H1 (cell line): ENCODE results near the gene FGF21. TPM values are rescaled to one million over a fixed set of nuclear protein-coding genes. Genes with fewer than 3 reads are reported as not detected.

Experiments
- CTCF ChIA-PET: fragments of 300-600 bp; sonication (Branson Sonifier 250); formaldehyde crosslinking; loops from one replicate; lab custom pipeline; 2021; ENCODE audit not compliant: partially characterized antibody; lab: Charles Lee
- POLR2A ChIA-PET: fragments of 300-600 bp; sonication (Branson Sonifier 250); formaldehyde crosslinking; loops from one replicate; lab custom pipeline; 2021; ENCODE audit warnings: inconsistent platforms; ENCODE audit not compliant: partially characterized antibody; lab: Charles Lee
- DNase-seq, 2 experiments: peaks; one replicate each; pipeline versions ENCODE4 v3.0.0 to v3.0.0-alpha.2; 2010 to 2022; ENCODE audit warnings: low spot score in 2 of 2, low read depth in 1 of 2, mixed read lengths in 1 of 2
- FAIRE-seq: peaks from 2 replicates; lab custom pipeline; 2011; peaks lifted over from hg19 to GRCh38; lab: Jason Lieb, UNC
- H2AFZ ChIP-seq: 2 replicates; pipeline ENCODE4 v1.8.1; 2012; ENCODE audit warnings: low read length, inconsistent platforms
- H2AK5ac ChIP-seq: 2 replicates; pipeline ENCODE4 v1.6.1; 2013; ENCODE audit warnings: low read depth, low read length
- H2BK120ac ChIP-seq: replicated peaks from 2 replicates; pipeline ENCODE3; 2013; ENCODE audit warnings: low read depth, low read length, inconsistent platforms
- H2BK12ac ChIP-seq: 2 replicates; pipeline ENCODE4 v1.6.1; 2013; ENCODE audit warnings: low read depth, low read length
- H2BK15ac ChIP-seq: 2 replicates; pipeline ENCODE4 v1.6.1; 2013; ENCODE audit warnings: low read length
- H2BK20ac ChIP-seq: 2 replicates; pipeline ENCODE4 v1.6.1; 2013; ENCODE audit warnings: low read length
- H2BK5ac ChIP-seq: 2 replicates; pipeline ENCODE4 v1.6.1; 2013; ENCODE audit warnings: low read depth, low read length
- H3K14ac ChIP-seq: 2 replicates; pipeline ENCODE4 v1.6.1; 2013; ENCODE audit warnings: inconsistent platforms; ENCODE audit not compliant: insufficient read length
- H3K18ac ChIP-seq: 2 replicates; pipeline ENCODE4 v1.6.1; 2013; ENCODE audit warnings: low read length; ENCODE audit errors: extremely low read depth
- H3K23ac ChIP-seq: 2 replicates; pipeline ENCODE4 v1.6.1; 2013; ENCODE audit warnings: inconsistent platforms; ENCODE audit not compliant: insufficient read length
- H3K23me2 ChIP-seq: 2 replicates; pipeline ENCODE4 v1.6.1; 2013; ENCODE audit warnings: low read depth, low read length
- H3K27ac ChIP-seq: 2 replicates; pipeline ENCODE4 v1.6.1; 2011; ENCODE audit warnings: low read depth, low read length, inconsistent platforms
- H3K27me3 ChIP-seq, 4 experiments: replicated peaks in 1 of 4; 1 replicate in 1 of 4; 2 replicates in 3 of 4; pipeline versions ENCODE4 v1.6.1 to v1.8.1; 2011 to 2013; ENCODE audit warnings: low read length in 3 of 4, mild to moderate bottlenecking in 3 of 4, inconsistent platforms in 2 of 4, mixed read lengths in 2 of 4, moderate library complexity in 1 of 4; ENCODE audit not compliant: control insufficient read depth in 3 of 4, insufficient read depth in 3 of 4; ENCODE audit errors: extremely low read depth in 1 of 4
- H3K36me3 ChIP-seq, 4 experiments: 2 replicates each; pipeline versions ENCODE4 v1.6.1 to v1.8.1; 2011 to 2013; ENCODE audit warnings: mild to moderate bottlenecking in 4 of 4, low read length in 3 of 4, moderate library complexity in 2 of 4, control low read depth in 1 of 4, inconsistent platforms in 1 of 4; ENCODE audit not compliant: insufficient read depth in 4 of 4, control insufficient read depth in 2 of 4
- H3K4ac ChIP-seq: replicated peaks from 2 replicates; pipeline ENCODE3; 2013; ENCODE audit warnings: low read length, low read depth, mixed read lengths, inconsistent platforms; ENCODE audit not compliant: insufficient read length
- H3K4me1 ChIP-seq, 4 experiments: replicated peaks in 1 of 4; 1 replicate in 1 of 4; 2 replicates in 3 of 4; pipeline versions ENCODE4 v1.6.1 to v1.8.1; 2011 to 2013; ENCODE audit warnings: low read length in 3 of 4, inconsistent platforms in 2 of 4, mixed read lengths in 1 of 4; ENCODE audit not compliant: insufficient read depth in 4 of 4, control insufficient read depth in 3 of 4
- H3K4me2 ChIP-seq, 2 experiments: 2 replicates each; pipeline versions ENCODE4 v1.6.1 to v1.8.1; 2011 to 2013; ENCODE audit warnings: low read depth in 2 of 2, low read length in 2 of 2, control low read depth in 1 of 2, inconsistent platforms in 1 of 2, mild to moderate bottlenecking in 1 of 2; ENCODE audit not compliant: insufficient read depth in 1 of 2
- H3K4me3 ChIP-seq, 4 experiments: fragments of 200-600, 300-600 bp in 1 of 4; sonication (generic), shearing (Covaris generic), sonication (Bioruptor Twin) in 1 of 4; 2 replicates each; pipeline versions ENCODE4 v1.5.1 to v1.8.1; 2011 to 2016; ENCODE audit warnings: low read length in 4 of 4, low read depth in 3 of 4, control low read depth in 2 of 4, inconsistent platforms in 2 of 4, mild to moderate bottlenecking in 2 of 4, mixed read lengths in 1 of 4, moderate library complexity in 1 of 4; ENCODE audit not compliant: insufficient read depth in 2 of 4; ENCODE audit errors: extremely low read depth in 1 of 4
- H3K56ac ChIP-seq: replicated peaks from 2 replicates; pipeline ENCODE3; 2013; ENCODE audit warnings: low read depth, mild to moderate bottlenecking, mixed read lengths, low read length, inconsistent platforms; ENCODE audit not compliant: insufficient read length
- H3K79me1 ChIP-seq: 2 replicates; pipeline ENCODE4 v1.6.1; 2013; ENCODE audit warnings: low read depth, low read length, control low read depth
- H3K79me2 ChIP-seq, 2 experiments: 2 replicates each; pipeline versions ENCODE4 v1.6.1 to v1.8.1; 2012 to 2013; ENCODE audit warnings: low read length in 2 of 2, mild to moderate bottlenecking in 2 of 2, inconsistent platforms in 1 of 2; ENCODE audit not compliant: insufficient read depth in 2 of 2, control insufficient read depth in 1 of 2
- H3K9ac ChIP-seq, 4 experiments: replicated peaks in 1 of 4; 1 replicate in 1 of 4; 2 replicates in 3 of 4; pipeline versions ENCODE4 v1.6.1 to v1.8.1; 2011 to 2013; ENCODE audit warnings: low read depth in 3 of 4, low read length in 3 of 4, control low read depth in 2 of 4, mild to moderate bottlenecking in 2 of 4, moderate library complexity in 2 of 4, inconsistent platforms in 1 of 4; ENCODE audit errors: extremely low read depth in 1 of 4
- H3K9me3 ChIP-seq, 2 experiments: 2 replicates each; pipeline versions ENCODE4 v1.6.1 to v1.8.1; 2012 to 2013; ENCODE audit warnings: mild to moderate bottlenecking in 2 of 2, moderate library complexity in 2 of 2, control low read depth in 1 of 2, inconsistent platforms in 1 of 2, low read depth in 1 of 2, low read length in 1 of 2, mixed read lengths in 1 of 2; ENCODE audit not compliant: insufficient read depth in 2 of 2
- H4K20me1 ChIP-seq, 2 experiments: replicated peaks in 1 of 2; 2 replicates each; pipeline versions ENCODE3 to v1.8.1; 2011 to 2013; ENCODE audit warnings: inconsistent platforms in 2 of 2, low read length in 2 of 2, mild to moderate bottlenecking in 1 of 2; ENCODE audit not compliant: insufficient read depth in 2 of 2, control insufficient read depth in 1 of 2
- H4K5ac ChIP-seq: 2 replicates; pipeline ENCODE4 v1.6.1; 2013; ENCODE audit warnings: low read length, low read depth, mixed read lengths, inconsistent platforms; ENCODE audit not compliant: insufficient read length
- H4K8ac ChIP-seq: 2 replicates; pipeline ENCODE4 v1.8.0; 2013; ENCODE audit warnings: mild to moderate bottlenecking, moderate library complexity, low read length, inconsistent platforms; ENCODE audit not compliant: insufficient read depth; ENCODE audit errors: extremely low read depth
- H4K91ac ChIP-seq: replicated peaks from 2 replicates; pipeline ENCODE3; 2013; ENCODE audit warnings: low read length, mixed read lengths, inconsistent platforms; ENCODE audit not compliant: insufficient read length
- POLR2A ChIP-seq, 2 experiments: IDR thresholded peaks; 1 replicate in 1 of 2; 2 replicates in 1 of 2; pipeline ENCODE4 v1.6.1; 2011; ENCODE audit warnings: low read depth in 2 of 2, low read length in 2 of 2, mild to moderate bottlenecking in 2 of 2; ENCODE audit errors: control extremely low read depth in 1 of 2
- RAD21 ChIP-seq, 2 experiments: IDR thresholded peaks in 1 of 2; conservative IDR thresholded peaks in 1 of 2; 2 replicates each; pipeline ENCODE4 v1.6.1; 2011; ENCODE audit warnings: low read depth in 2 of 2, low read length in 2 of 2, improper control_type of control experiment in 1 of 2, inconsistent platforms in 1 of 2, mild to moderate bottlenecking in 1 of 2, moderate library complexity in 1 of 2
- WGBS, 2 experiments: shearing (Covaris generic) in 1 of 2; methylation state at CpG; one replicate each; pipeline versions ENCODE4 v1.1.6 to v1.1.7; 2013 to 2015; ENCODE audit warnings: low lambda C conversion rate in 2 of 2, mixed read lengths in 2 of 2, inconsistent platforms in 1 of 2, low coverage in 1 of 2, missing lambda C conversion rate in 1 of 2; ENCODE audit not compliant: insufficient replicate concordance in 2 of 2, insufficient coverage in 1 of 2, insufficient read length in 1 of 2; ENCODE audit errors: extremely low coverage in 1 of 2, missing lambda C conversion rate in 1 of 2; 5-methylcytosine and 5-hydroxymethylcytosine counted together
- polyA plus RNA-seq, 7 experiments: library from polyadenylated mRNA; depleted of rRNA in 3 of 7; stranded (reverse) in 5 of 7; unstranded in 2 of 7; fragments of >200 nt in 5 of 7; fragments of 200-250 nt in 2 of 7; gene quantifications; 1 replicate in 5 of 7; 2 replicates in 1 of 7; 4 replicates in 1 of 7; pipeline versions ENCODE4 v1.2.1 to v1.2.3, GENCODE V29; 2011 to 2013; ENCODE audit warnings: missing spikeins in 2 of 7, mixed read lengths in 2 of 7
- total RNA-seq: library from RNA; stranded (reverse); fragmentation: NEBNext Ultra II Directional; extraction: Animal tissue kit (Norgen Biotek cat#: 25700); gene quantifications from 2 replicates; pipeline ENCODE4 v1.2.1, GENCODE V29; 2021
- TF ChIP-seq, protein P1 (sequence below): IDR thresholded peaks from 2 replicates; pipeline ENCODE4 v1.6.1; 2012; ENCODE audit warnings: inconsistent platforms

Gene FGF21
- total and polyA plus RNA-seq, 2 of the 8 experiments (the other 6 are each of a cell fraction or from before 2014, with no cell fraction given): 0.48 to 0.80 TPM

DNA sequence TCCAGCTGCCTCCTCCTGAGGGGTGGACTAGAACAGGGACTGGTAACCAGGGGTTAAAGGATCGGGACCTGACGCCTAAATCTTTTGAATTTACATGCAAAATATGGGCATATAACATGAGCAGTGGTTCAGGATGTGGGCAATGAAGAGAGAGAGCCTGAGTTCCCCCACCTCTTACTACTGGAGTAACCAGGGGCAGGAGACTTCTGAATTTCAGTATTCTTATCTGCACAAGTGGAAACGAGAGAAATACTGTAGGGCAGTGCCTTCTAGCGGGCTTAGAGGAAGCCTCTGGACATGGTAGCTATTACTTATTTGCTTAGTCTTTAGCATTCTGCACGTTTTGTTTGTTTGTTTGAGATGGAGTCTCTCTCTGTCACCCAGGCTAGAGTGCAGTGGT, 29.2 kb downstream of the FGF21 start:
- DNase-seq: no peak
- no peak for FAIRE-seq
- Histone ChIP-seq H3K36me3 (no peaks in the 10 kb centered on the region), H3K23me2 (no peaks in the 10 kb centered on the region), H3K23ac (no peak overlapping the region), H4K20me1 (no peaks in the 10 kb centered on the region), H3K9ac (no peak overlapping the region), H3K56ac (no peak overlapping the region), H2BK5ac (no peak overlapping the region), H3K79me1 (no peaks in the 10 kb centered on the region), H4K5ac (no peak overlapping the region), H3K27ac (no peak overlapping the region), H3K18ac (no peak overlapping the region), H3K4me3 (no peak overlapping the region), H3K14ac (no peak overlapping the region), H2AK5ac (no peak overlapping the region), H3K27me3 (peaks cover 0 to 3% (median 0%) of the 10 kb centered on the region in 4 experiments; a peak in 3 of 7 replicates), H2AFZ (peak overlapping the region; percentile 12; the same call in 1 of the 2 replicates), H2BK15ac (peak overlapping the region; percentile 46; the same call in 1 of the 2 replicates), H4K8ac (no peak overlapping the region), H3K4me1 (no peaks in the 10 kb centered on the region; a peak in 2 of 7 replicates), H4K91ac (no peak overlapping the region), H3K4ac (no peak overlapping the region), H2BK120ac (no peak overlapping the region), H3K9me3 (no peaks in the 10 kb centered on the region), H2BK20ac (no peak overlapping the region), H2BK12ac (no peak overlapping the region), H3K79me2 (no peaks in the 10 kb centered on the region), H3K4me2 (no peak overlapping the region)
- ChIA-PET POLR2A (interaction anchor here (0.7 to 2.2 kb wide), 5 partner anchors 10 to 177 kb away, joined by 3 to 7 read pairs (median 4); no protein-coding TSS in a partner anchor), CTCF (interaction anchor here (0.6 to 17.5 kb wide), 7 partner anchors 27 to 175 kb away, joined by 3 to 231 read pairs (median 4); no protein-coding TSS in a partner anchor)
- TF ChIP-seq, protein P1, sequence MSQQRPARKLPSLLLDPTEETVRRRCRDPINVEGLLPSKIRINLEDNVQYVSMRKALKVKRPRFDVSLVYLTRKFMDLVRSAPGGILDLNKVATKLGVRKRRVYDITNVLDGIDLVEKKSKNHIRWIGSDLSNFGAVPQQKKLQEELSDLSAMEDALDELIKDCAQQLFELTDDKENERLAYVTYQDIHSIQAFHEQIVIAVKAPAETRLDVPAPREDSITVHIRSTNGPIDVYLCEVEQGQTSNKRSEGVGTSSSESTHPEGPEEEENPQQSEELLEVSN: no peak
- TF ChIP-seq RAD21 (IDR thresholded peaks at IDR 0.05 in 1 of 2, conservative IDR thresholded peaks at IDR 0.05 in 1 of 2; ENCODE audit: low read depth in 2 of 2, low read length in 2 of 2): peak; percentile 12 to 31; a peak in 2 of 4 replicates
- TF ChIP-seq POLR2A (IDR thresholded peaks at IDR 0.05; ENCODE audit: control extremely low read depth in 1 of 2, low read depth in 2 of 2, low read length in 2 of 2): no peak
- WGBS, 2 experiments: 76% methylated on average over 5 of the region's 5 CpGs; no CpG with 5 or more reads in 1 of the 2 experiments
